Measurements from ENCODE around the gene KCNMA1.

DNA sequence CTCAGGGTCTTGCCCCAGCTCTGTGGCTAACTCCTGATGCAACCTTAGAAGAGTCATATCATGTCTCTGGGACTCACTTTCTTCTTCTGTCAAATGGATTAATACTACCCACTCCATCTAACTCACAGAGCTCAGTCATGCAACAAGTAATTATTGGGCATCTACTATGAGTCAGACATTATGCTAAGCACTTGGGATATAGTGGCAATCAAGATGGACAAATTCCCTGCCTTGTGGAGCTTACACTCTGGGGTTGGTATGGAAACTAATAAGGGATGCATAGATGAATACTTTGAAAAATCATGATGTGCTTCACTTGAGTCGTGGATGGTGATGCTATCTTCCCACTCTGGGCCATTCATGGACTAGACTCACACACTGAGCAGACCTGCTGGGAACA, 88.9 kb downstream of the KCNMA1 start:
- TF ChIP-seq, protein P1, sequence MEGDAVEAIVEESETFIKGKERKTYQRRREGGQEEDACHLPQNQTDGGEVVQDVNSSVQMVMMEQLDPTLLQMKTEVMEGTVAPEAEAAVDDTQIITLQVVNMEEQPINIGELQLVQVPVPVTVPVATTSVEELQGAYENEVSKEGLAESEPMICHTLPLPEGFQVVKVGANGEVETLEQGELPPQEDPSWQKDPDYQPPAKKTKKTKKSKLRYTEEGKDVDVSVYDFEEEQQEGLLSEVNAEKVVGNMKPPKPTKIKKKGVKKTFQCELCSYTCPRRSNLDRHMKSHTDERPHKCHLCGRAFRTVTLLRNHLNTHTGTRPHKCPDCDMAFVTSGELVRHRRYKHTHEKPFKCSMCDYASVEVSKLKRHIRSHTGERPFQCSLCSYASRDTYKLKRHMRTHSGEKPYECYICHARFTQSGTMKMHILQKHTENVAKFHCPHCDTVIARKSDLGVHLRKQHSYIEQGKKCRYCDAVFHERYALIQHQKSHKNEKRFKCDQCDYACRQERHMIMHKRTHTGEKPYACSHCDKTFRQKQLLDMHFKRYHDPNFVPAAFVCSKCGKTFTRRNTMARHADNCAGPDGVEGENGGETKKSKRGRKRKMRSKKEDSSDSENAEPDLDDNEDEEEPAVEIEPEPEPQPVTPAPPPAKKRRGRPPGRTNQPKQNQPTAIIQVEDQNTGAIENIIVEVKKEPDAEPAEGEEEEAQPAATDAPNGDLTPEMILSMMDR (IDR thresholded peaks at IDR 0.05): no peak
- TF ChIP-seq POLR2A (IDR thresholded peaks at IDR 0.05): no peak
- TF ChIP-seq POLR2AphosphoS5 (IDR thresholded peaks at IDR 0.05; ENCODE audit: insufficient read depth in 1 of 2, low read depth in 1 of 2): no peak

All from vagina (tissue), 2 donors.